AG10803 (cell line): Measurements from ENCODE around the gene GSTK1.

Experiments used
- DNase-seq: peaks from one replicate; pipeline ENCODE4 v3.0.0; 2010; ENCODE audit warnings: low read depth
- H3K4me3 ChIP-seq: 2 replicates; pipeline ENCODE4 v1.5.1; 2011; ENCODE audit warnings: mild to moderate bottlenecking, low read length, control low read depth
- TF ChIP-seq, protein P1 (sequence below): conservative IDR thresholded peaks from 2 replicates; pipeline ENCODE4 v1.5.1; 2011; ENCODE audit warnings: mild to moderate bottlenecking, low read length, control low read depth, inconsistent platforms

Gene GSTK1

DNA sequence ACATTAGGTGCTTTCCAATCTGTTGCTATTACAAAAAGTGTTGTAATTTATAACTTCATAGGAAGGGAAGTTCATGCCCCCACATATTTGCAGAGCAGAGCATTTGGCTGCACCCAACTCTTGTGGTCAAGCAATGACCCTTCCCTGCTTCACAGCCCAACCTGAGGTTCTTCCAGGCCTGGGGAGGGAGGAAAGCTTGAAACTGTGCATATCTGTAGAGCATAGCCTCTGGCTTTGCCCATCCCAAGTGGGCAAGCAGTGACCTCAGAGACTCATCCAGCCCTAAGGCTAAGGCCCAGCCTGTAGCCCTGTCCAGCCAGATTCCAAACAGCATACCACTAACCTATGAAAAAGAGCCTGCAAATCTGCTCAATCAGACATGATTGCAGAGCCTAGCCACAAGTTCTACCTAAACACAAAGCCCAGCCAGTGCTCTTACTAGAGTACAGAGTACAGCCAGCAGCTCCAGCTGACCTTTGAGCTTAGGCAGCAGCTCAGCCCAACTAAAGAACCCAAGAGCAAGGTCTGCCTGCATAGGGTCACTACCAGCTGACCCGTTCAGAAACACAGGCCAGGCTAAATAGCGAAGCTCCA lies 14.4 kb upstream of the GSTK1 start:
- DNase-seq: no peak
- TF ChIP-seq, protein P1, sequence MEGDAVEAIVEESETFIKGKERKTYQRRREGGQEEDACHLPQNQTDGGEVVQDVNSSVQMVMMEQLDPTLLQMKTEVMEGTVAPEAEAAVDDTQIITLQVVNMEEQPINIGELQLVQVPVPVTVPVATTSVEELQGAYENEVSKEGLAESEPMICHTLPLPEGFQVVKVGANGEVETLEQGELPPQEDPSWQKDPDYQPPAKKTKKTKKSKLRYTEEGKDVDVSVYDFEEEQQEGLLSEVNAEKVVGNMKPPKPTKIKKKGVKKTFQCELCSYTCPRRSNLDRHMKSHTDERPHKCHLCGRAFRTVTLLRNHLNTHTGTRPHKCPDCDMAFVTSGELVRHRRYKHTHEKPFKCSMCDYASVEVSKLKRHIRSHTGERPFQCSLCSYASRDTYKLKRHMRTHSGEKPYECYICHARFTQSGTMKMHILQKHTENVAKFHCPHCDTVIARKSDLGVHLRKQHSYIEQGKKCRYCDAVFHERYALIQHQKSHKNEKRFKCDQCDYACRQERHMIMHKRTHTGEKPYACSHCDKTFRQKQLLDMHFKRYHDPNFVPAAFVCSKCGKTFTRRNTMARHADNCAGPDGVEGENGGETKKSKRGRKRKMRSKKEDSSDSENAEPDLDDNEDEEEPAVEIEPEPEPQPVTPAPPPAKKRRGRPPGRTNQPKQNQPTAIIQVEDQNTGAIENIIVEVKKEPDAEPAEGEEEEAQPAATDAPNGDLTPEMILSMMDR: no peak
- H3K4me3 ChIP-seq: no peak overlapping the region

GRCh38 chr7:143250199-143250598 lies 13.0 kb upstream of the GSTK1 start:
- TF ChIP-seq, protein P1: no peak
- no peak for DNase-seq
- no peak overlapping the region for H3K4me3 ChIP-seq

GRCh38 chr7:143250822-143251221 lies 12.4 kb upstream of the GSTK1 start:
- TF ChIP-seq, protein P1: no peak
- H3K4me3 ChIP-seq: no peak overlapping the region
- DNase-seq: no peak

DNA sequence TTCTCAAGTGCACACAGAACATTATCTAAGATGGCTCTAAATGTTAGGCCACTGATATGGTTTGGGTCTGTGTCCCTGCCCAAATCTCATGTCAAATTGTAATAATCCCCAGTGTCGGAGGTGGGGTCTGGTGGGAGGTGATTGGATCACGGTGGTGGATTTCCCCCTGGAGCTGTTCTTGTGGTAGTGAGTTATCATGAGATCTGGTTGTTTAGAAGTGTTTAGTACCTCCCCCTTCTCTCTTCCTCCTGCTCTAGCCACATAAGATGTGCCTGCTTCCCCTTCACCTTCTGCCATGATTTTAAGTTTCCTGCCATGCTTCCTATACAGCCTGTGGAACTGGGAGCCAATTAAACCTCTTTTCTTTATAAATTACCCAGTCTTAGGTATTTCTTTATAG lies 11.2 kb upstream of the GSTK1 start:
- TF ChIP-seq, protein P1: no peak
- DNase-seq: no peak
- no peak overlapping the region for H3K4me3 ChIP-seq

GRCh38 chr7:143255564-143255963 lies 7.7 kb upstream of the GSTK1 start:
- no peak overlapping the region for H3K4me3 ChIP-seq
- TF ChIP-seq, protein P1: no peak
- no peak for DNase-seq

DNA sequence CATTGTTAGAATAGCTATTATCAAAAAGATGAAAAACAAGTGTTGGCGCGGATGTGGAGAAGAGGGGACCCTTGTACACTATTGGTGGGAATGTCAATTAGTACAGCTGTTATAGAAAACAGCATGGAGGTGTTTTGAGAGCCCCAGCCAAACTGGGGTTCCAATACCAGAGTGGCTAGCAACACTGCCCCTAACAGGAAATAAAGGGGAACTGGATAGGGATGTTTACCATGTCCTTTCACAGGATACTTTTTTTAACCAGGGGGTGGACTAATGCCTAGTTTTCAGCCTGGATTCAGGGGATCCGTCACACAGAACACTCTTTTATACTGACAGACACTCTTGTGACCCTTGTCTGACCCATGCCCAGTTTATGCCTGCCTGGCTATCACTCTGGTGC lies 6.9 kb upstream of the GSTK1 start:
- no peak overlapping the region for H3K4me3 ChIP-seq
- DNase-seq: no peak
- TF ChIP-seq, protein P1: no peak

DNA sequence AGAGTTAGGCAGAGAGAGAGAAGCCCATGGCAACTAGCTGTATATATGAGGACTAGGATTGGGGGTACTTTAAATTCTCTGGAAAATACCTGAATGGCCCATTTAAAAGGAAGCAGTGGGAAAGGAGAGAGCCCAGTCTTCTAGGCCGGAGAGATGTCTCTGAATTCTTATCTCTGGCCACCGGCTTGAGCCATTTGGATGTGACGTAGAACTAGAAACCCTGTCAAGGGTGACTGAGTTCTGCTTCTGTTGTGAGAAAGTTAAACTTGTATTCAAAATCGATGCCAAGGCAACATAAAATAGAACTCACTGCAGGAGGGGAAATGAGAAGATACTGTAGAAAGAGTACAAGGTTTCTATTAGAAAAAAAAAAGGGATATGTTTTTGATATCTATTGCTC lies 6.3 kb upstream of the GSTK1 start:
- no peak for DNase-seq
- no peak overlapping the region for H3K4me3 ChIP-seq
- TF ChIP-seq, protein P1: no peak
